GM19463 (cell line): ENCODE results near the gene RAMP2.

Experiments
- ATAC-seq: cut with Tn5 transposase; IDR thresholded peaks from one replicate; pipeline ENCODE4 v1.9.1; 2021; ENCODE audit warnings: mild to moderate bottlenecking, moderate library complexity; ENCODE audit not compliant: unreplicated experiment

The RAMP2 gene

DNA sequence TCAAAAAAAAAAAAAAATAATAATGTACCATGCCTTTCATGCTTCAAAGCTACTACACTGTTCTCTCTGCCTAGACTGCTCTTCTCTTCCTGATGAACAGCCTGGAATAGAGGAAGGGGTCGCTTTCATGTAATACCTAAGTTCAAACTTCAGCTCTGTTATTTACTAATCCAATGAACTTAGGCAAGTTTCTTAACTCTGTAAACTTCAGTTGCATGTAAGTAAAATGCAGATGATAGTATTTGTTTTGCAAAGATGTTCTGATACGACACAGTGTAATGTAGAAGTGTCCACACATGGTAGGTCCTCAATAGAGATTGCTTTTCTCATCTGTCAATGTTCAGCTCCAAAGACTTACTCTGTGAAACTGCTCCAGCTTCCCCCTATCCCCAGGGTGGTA, 30.9 kb downstream of the RAMP2 start:
- ATAC-seq, result no peak

DNA sequence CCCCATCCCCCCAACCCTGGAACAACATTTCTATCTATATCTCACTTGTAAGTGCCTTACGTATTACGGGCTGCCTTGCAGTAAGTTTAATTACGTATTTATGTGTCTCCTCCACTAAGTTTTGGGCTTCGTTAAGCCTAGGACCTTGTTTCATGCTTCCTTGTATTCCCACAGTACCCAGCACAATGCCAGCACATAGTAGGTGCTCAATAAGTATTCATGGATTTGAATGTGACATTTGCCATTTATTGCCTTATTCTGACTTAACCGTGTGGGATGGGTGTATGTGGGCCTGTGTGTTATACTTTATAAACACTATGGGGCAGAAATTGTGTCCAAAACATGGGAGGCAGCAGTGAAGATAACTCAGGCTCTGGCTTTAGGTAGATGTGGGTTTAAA, 31.5 kb downstream of the RAMP2 start:
- no peak for ATAC-seq

- no peak for ATAC-seq
Measured at GRCh38 chr17:42795061-42795460, 34.0 kb downstream of the RAMP2 start.

DNA sequence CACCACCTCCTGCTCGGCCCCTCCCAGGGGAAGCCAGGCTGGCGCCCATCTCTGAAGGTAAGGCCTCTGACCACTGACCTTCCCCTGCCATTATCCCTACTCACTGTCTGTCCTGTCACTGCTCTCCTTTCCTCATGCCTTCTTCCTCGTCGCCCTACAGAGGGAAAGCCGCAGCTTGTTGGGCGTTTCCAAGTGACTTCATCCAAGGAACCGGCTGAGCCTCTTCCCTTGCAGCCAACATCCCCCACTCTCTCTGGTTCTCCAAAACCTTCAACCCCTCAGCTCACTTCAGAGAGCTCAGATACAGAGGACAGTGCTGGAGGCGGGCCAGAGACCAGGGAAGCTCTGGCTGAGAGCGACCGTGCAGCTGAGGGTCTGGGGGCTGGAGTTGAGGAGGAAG, 34.4 kb downstream of the RAMP2 start:
- no peak for ATAC-seq

DNA sequence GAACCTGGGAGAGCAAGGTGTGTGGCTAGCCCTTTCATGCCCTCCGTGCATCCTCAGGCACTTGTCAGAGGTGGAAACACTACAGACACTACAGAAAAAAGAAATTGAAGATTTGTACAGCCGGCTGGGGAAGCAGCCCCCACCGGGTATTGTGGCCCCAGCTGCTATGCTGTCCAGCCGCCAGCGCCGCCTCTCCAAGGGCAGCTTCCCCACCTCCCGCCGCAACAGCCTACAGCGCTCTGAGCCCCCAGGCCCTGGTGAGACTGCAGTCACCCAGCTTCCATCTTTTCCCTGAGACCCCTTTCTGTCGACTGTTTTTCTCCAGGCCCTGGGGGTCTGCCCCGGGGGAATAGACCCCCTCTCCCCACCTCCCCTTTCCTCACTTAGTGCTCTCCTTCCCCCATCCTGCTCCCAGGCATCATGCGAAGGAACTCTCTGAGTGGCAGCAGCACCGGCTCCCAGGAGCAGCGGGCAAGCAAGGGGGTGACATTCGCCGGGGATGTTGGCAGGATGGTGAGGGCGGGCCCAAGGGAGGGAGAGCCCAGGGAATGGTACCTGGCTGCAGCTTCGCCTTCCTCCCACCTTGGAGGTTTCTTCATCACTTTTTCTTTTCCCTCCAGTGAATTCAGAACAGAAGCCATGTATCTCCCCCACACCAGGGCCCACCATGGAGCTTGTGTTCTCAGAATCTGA, 35.2 kb downstream of the RAMP2 start:
- ATAC-seq, result no peak

GRCh38 chr17:42797067-42798007, 36.3 kb downstream of the RAMP2 start:
- no peak for ATAC-seq

- ATAC-seq, result no peak
Measured at GRCh38 chr17:42798011-42798382, 37.0 kb downstream of the RAMP2 start.

DNA sequence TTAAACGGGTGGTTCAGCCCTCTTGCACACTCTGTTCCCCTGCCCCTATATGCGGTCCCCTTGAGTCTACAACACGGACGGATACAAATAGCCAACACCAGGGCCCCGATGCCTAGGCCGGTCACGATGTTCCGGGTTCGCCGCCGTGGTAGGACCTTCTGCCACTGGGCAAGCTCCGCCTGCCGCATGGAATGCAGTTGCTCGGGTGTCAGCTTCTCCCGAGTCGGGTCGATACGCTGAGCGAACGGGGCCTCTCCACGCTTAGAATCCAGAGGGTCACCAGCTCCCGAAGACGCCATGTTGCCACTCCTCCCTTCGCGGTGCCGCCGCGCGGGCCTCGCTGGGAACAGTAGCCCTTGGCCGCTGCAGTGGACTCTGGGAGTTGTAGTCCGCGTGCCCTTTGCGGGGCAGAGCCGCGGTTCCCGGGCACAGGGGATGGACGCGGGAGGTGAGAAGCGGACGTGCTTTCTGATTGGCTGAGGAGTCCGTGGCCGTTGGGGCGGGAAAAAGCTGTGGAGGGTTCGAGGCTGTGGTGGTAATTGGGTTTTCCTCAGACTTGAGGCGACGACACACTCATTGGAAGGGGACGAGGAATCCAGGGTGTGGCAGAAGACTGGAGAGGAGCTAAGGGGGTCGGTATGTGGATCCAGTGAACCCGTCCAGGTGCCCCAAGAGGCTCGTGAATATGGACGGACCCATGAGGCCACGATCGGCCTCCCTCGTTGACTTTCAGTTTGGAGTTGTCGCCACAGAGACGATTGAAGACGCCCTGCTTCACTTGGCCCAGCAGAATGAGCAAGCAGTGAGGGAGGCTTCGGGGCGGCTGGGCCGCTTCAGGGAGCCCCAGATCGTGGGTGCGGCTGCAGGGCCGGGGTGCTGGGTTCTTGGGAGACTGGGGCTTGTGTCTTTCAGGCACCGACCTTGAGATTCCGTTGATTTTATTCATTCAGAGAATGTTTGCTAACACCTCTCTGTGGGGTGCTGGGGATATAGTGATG, 37.7 kb downstream of the RAMP2 start, which contains the start of the genes CNTD1 and COA3:
Gene CNTD1 (plus strand): TSS at position 479 of the 998 bp plus-strand sequence. CDS start 207 bp downstream, at position 686.
Gene COA3 (minus strand): TSS at position 322 of the 998 bp plus-strand sequence. CDS start 23 bp downstream, at position 299.
- ATAC-seq, result peak; percentile 93

GRCh38 chr17:42803074-42803883, 42.3 kb downstream of the RAMP2 start:
- no peak for ATAC-seq

GRCh38 chr17:42804918-42805367, 43.9 kb downstream of the RAMP2 start:
- ATAC-seq, result no peak

DNA sequence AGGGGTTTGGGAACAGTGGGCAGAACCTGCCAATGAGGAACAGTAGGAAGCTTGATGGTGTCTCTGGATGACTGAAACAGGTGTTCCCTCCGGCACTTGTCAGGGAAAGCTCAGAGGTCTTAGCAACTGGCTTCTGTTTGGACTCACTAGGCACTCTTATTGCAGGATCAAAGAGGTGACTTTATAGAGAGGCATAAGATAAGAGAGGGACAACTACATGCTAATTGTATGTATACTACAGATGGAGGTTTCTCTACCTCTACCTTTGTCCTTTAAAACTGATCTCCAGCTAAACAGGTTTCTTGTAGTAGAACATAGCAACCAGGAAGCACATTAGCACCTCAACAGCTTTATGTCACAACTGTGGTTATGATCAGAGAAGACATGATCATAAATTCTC, 45.2 kb downstream of the RAMP2 start:
- no peak for ATAC-seq

GRCh38 chr17:42809250-42809649, 48.2 kb downstream of the RAMP2 start:
- no peak for ATAC-seq
